ENCODE measurements around the gene VAV2.
A peak's percentile ranks its signal among the peaks of the same experiment; 100 is the strongest.

Gene VAV2

DNA sequence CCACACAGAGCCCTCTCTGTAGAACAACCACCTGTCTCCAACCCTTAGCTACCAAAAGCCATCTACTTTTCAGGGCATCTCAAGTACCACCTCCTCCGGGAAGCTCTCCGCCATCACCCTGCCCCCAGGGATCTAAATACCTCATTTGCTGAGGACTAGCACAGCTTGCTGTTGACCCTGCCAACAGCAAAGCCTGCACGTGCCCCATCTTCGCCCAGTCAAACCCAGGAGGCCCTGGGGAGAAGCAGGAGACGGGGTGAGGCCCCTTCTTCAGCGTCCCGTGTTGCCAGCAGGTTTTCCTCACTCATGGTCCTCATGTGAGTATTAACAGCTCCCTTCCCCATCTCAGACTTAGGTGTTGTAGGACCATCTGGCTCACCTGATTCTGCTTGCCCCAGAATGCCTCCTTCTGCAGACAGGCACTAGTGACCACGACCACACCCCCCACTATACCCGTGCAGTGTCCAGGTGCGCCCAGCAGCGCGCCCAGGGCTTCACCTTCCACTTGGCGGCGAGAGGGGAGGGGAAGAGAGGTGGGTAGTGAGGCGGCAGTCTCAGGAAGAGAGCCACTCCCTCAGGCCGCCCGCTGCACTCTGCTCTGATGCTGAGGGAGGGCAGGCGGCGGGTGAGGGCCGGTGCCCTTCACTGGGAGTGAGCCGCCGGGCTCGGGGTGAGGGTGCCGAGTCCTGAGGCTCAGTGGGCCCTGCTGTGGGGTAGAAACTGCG lies 11.1 kb downstream of the VAV2 start:
- no peak for DNase-seq (ENCODE audit: low spot score)

DNA sequence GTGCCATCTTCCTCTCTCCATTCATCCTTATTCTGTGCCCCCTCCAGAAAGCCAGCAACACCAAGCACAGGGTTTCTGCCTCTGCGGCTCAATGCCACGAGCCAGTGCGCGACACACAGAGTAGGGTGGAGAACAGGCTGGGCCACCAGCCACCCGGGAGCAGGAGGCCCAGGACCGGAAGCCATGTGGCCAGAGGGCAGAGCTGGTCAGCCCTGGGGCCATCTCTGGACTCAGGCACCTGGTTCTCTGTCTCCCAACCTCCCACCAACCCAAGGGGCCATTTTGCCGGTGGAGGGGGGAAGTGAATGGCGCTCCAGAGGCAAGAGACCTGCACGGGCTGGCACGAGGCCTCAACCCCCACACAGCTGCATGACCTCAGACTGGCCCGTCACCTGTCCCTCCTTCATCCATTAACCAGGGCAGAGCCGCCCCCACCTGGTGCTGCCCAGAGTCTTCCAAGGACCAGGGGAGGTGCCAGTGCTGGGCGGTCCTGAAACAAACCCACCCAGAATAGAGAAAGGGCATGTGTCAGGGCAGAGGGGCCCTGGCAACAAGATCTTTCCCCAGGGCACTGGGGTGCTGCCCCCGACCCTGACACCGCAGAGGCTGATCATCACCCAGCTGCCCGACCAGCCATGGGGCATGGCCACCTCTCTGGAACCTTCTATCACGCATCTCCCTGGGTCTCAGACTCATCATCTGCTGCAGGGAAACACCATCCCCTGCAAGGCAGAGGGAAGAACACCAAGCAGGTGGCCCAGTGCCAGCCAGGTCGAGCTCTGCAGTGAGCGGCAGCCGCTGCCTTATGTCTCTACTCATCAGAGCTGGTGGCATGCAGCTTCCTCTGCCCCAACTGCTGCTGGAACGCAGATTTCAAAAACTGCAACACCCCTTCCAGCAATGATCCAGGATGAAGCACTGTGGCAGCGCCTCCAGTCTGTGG lies 11.9 kb downstream of the VAV2 start:
- DNase-seq (ENCODE audit: low spot score), result no peak

DNA sequence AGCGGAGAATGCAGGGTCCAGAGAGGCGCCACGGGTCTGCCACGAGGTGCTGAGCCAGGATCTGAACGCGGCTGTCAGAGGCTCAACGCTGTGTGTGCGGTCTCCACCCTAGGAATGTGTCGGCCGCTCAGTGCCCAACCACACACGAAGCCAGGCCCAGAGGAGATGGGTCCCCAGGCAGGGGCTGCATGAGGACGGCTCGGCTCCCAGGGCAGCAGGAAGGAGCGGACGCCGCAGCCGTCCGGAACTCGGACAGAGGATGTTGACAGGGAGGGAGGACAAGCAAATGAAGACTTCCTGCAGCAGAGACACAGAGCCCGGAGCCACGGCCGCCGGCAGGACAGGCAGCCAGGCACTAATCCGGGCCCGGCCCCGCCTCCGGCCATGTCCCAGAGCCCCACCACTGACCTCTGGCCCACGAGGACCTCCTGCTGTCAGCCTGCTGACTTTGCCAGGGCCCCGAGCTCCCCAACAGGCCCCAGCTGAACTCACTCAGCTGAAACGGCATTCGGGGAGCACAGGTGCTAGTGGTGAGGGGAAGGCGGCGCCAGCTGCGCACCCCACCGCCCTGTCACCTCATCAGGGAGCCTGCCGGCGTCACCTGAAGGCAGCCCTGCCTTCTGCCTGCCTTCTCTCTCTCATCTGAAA lies 12.7 kb downstream of the VAV2 start:
- DNase-seq (ENCODE audit: low spot score), result peak; percentile 30

DNA sequence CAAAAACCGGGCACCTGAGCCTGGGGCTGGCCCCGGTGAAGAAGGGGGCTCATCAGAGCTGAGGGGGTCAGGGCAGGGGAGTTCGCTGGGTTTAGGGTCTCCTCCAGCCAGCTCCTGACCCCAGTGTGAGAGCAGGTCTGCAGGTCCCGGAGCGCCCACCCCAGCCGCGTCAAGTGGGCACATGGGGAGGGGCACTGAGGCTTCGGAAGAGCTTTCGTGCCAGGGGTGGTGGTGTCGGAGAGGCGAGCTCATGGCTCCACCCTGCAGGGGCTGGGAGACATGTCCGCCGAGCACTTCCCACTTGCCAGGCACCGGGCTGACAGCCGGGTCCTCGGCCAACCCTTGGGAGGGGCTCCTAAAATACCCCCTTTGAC lies 13.2 kb downstream of the VAV2 start:
- DNase-seq (ENCODE audit: low spot score), result no peak

DNA sequence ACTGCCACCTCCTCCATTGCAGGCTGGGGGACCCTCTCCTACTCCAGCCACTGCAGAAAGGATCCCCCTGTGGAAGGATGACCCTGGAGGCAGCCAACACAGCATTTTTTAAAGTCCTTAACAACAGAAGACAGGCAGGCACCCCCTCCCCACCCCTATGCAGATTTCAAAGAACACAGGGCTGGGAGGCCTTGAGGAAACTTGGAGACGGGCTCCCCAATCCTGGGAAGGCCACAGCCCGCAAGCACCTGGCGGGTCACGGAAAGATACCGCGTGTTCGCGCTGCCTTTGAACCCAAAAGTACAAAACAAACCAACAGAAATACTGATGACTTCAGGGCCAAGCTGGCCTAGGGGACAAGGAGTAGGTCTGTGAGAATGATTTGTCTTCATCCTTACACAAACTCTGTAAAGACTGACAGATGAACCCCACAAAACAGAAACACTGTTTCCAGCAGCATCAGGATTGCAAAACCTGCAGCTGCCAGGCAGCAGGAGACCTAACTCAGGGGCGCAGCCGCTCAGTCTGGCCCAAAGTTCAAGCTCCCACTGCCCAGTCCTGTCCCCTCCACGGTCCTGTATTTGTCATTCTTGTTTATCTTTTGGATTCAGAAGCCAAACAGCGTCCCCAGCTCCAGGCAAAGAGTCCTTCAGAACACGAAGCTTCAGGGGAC lies 13.8 kb downstream of the VAV2 start:
- DNase-seq (ENCODE audit: low spot score), result no peak

DNA sequence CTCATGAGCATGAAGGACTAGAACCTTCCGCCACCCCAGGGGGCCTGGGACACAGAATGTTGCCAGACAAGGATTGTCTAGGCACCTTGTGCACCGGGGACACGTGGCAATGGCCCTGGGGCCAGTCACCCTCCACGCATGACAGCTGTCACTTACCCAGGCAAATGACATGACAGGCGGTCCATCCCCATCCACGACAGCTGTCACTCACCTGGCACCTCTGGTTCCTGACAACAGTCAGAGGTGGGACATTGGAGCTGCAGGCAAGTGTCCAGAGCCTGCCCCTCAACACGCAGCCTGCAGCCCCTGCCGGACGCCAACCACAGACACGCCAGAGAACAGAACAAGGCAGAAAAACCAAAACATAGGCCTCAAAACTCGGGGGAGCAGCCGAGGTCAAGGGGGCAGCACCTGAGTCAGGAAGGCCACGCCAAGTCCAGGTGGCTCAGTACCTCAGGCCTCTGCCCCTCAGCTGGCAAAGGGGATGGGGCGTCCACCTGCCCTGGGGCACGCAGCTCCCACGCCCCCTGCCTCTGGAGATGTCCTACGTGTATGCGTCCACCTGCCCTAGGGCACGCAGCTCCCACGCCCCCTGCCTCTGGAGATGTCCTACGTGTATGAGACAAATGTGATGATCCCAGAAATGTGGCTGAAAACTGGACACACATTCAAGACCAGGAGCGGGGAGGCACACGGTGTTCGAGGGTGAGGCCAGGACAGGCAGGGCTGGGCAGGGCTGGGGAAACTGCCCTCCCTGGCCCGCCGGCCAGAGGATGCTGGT lies 14.5 kb downstream of the VAV2 start:
- DNase-seq (ENCODE audit: low spot score), result no peak

DNA sequence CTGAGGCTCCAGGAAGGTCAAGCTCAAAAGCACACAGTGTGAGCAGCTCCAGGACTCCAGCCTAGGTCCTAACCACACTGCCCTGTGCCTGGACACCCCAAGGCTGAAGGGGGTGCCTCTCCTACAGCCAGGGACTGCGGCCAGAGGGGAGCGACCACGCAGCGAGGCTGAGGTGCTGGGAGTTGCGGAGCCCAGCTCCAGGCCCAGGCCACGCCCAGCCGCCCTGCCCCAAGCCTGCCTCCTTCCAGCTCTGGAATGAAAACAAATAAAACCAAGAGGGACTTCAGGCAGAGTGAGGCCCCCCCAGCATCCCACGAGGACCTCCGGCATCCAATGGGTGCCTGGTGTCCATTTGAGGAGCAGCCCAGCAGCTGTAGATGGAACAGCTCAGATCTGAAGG lies 15.2 kb downstream of the VAV2 start:
- DNase-seq (ENCODE audit: low spot score), result no peak

DNA sequence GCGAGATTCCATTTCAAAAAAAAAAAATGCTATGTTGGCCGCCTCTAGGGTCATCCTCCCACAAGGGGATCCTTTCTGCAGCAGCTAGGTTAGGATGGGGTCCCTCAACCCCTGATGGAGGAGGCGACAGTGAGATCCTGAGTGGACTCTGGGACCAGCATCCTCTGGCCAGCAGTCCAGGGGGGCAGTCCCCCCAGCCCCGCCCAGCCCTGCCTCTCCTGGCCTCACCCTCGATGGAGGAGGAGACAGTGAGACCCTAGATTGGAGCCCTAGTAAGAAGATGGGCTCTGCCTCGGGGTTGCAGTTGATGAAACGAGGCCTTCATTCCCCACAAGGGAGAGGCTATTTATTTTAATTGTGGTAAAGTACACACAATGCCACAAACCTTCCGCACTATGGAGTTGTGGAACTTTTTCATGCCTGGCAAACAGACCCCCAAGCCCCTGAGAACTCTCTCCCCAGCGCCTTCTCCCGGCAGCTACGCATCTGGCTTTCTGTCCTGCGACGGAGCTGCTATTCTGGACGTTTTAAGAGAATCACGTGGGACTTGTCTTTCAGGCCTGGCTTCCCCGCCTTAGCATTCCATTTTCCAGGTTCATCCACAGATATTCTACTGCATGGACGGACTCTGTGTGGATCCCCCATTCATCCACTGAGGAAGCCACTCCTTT lies 15.8 kb downstream of the VAV2 start:
- no peak for DNase-seq (ENCODE audit: low spot score)

DNA sequence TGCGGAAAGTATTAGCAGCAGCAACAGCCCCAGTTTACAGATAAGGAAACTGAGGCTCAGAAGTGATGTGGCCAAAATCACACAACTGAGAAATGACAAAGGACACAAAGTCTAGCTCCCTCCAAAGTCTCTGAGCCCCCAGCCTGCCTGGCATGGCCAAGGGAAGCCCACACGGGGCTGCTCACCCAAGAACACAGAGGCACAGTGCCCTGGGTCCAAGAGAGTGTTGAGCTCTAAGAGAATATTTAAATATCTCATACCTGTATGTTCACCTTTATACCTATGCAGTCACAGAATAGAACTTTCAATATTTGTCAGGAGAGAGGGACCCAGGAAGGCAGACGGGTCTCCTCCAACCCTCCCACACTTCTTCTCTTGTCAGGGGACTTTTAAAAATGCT lies 16.6 kb downstream of the VAV2 start:
- DNase-seq (ENCODE audit: low spot score), result no peak

DNA sequence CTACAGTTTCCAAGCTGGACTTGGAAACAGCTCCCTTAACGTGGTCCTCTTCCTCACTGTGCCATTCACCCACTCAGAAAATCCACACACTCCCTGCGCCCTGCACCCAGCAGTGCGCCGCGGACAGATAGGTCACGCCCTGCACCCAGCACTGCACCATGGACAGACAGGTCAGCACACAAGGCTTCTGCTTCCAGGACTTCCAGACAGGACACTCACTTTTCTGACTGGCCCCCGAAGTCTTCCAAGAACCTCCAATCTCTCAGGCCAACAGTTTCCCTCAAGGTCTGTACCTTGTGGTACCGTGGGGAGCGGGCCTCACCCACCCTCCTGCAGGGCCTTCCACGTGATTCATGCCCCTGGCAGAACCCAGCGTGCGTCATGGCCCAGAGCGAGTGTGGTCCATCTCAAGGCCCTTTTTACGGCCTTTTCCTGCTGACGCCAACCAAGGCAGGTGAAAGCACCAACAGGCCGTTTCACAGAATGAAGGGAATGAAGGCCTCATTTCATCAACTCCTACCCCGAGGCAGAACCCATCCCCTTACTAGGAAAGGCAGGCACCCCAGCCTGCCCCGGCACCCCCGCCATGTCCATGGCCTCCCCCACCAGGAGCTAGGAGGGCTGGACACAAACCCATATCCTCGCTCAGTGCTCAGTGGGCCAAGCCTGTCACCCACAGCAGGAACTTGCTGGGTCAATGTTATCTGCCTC lies 17.3 kb downstream of the VAV2 start:
- no peak for DNase-seq (ENCODE audit: low spot score)

DNA sequence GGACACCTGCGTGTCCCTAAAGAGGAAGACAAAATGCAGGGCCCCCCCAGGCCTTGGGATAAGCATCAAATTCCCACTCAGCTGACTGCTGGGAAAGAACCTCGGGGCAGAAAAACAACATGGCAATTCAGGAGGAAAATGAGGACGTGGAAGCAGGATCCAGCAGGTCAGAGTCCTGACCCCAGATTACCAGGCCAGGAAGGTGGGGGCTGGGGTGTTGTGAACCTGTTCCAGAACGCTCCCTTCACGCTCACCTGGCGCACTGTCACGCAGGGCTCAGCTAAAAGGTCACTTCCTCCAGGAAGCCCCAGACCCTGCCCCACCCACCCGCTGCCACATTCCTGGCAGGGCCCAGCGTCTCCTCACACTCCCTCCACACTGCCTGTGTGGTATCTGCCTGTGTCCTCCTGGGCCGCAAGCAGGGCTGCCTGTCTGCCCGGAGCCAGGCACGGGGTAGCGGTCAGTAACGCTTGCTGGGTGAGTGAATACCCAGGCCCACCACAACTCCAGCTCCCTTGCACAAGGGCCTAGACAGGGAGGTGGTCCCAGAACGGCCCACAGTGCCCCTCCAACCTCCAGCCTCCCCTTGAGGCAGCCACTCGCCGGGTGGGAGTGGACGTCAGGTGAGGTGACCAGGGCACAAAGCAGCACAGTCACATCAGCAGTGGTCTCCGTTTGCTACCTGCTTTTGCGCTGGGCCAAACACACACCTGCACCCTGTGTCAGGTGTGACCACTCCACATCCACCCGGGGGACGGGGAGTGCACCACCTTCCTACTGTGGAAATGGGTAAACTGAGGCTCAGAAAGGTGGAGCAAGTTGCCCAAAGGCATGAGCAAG lies 18.1 kb downstream of the VAV2 start:
- no peak for DNase-seq (ENCODE audit: low spot score)

DNA sequence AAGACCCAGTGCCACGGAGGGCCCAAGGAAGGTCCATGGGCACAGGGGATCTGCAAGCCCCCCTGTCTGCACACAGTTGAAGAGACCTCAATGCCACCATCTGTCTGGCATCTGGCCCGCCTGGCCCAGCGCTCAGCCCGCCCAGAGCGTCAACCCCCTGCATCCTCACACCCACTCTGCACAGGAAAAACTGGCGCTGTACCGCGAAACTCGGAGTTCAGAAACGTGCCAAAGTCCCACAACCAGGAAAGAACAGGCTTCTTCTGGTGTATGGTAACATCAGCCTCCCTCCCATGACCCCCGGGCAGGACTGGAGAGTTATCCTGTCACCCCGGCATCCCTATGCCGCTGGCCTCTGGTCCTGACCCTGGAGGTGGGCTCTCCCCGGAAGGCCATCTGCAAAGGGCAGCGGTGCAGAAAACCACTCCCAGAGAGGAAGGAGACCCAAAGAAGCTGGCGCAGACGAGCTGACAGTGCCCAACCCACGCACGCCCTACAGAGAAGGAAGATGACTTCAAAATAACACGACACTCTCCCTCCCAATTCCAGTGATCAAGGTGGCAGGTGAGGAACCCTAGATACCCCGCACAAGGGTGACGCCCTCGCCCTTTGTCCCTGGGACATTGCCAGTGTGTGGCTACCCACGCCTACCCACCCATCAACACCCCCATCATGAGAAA lies 18.9 kb downstream of the VAV2 start:
- no peak for DNase-seq (ENCODE audit: low spot score)

DNA sequence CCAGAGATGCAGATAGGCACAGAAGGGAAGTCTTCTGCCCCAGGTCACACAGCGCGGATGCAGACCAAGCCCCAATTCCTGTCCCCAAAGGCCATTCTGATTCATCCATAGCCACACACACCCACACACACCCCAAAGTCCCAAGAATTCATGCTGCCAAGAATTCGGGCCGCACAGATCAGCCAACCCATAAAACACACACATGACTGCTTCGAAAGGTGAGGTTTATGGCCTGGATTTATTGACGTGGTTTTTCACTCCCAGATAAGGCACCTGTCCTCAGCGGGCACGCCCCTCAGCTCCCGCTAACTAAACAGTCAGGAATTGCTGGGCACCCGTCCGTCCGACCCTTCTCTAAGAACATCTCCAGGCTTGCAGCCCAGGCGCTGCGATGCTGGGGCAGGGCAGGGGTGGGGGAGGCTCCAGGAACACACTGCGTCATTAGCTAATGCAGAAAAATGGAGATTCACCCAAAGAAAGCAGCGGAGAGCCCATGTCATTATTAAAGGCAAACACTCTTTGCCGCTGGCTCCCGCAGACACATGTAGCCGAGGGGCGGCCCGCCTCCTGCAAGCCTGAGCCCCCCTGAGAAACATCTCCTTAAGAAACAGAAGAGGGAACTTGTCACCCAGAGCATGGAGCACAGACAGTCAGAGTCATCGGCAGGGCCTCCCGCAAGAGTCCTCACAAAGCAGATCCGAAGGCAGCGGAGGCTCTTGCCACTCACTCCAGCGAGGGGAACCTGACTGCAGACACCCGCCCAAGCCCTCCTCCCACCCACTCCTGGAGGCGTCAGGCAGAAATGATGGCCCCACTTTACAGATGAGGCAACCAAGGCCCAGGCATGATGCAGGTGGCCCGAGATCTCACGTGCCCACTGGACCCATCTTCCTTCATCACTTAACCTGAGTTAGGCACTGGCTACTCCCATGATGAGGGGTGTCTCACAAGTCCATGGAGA lies 19.9 kb downstream of the VAV2 start:
- DNase-seq (ENCODE audit: low spot score), result no peak

DNA sequence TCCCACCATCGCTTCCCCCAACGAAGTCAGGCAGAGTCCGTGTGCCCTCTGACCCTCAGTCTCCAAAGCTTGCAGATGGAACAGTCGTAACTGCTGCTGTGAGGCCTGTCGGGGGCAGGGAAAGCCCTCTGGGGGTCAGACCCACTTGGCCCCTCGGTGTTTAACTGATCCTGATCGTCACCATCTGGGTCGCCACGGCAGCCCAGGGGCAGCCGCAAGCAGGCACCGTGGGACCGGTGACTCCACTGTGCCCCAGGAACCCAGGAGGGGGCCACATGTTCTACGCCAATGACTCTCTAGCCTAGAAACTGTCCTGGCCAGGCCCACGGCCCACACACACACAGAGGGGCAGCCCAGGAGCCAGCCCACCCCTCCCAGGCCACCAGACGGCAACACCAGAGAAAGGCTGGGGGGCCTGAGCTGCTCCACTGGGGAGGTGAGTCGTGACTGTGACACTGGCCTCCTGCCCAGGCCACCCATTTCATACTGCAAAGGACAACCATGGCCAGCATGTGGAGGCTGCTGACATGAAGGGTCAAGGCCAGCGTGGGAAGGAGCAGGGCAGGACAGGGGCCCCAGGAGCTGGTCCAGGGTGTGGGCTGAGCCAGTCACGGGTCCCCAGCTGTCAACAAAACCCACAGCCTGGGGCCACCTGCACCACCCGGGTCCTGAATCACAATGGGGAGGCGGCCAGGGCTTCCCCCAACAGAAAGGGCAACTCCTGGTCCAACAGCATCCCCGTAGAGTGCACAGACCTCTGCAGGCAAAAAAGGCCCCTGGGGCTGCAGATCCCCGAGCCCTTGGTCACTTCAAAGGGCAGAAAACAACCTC lies 20.8 kb downstream of the VAV2 start:
- DNase-seq (ENCODE audit: low spot score), result no peak

DNA sequence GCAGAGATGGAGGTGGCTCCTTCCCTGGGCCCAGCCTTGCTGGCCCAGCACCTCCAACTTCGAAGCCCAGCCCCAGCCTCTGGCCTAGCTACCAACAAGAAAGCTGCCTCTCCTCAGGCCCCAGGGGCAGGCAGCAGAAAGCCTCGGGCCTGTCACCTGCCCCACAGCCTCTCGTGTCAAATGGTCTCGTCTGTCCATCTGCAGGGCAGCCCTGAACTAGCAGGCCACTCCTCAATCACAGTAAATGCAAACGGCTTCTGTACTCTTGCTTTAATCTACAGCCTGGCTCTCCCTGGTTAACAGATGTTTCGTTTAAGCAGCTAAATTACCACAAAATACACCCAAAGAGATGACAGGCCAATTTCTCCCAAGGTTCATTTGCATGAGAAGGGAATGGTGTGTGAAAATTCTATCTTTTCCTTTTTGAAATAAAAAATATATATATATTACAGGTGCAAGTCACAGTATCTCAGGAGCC lies 21.5 kb downstream of the VAV2 start:
- no peak for DNase-seq (ENCODE audit: low spot score)
